ENCODE results near the gene TBX5.

DNA sequence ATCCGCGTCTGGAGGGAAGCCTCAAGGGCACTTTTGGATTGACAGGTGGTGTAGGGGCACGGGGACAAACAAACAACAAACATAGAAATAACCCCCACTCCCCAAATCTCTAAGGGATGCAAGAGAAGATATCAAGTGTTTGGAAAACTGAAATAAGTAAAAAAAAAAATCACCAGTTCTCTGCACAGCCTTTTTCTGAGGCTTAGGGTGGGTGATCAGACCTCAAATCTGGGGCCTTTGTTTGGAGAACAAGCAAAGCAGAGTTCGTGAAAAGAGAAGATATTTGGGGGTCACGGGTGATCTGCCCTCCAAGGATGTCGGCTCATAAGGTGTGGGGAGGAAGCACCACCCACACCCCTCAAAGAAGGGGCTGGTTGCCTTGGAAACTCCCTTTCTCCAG is 10.7 kb downstream of the TBX5 start:
- TF ChIP-seq CTCF (conservative IDR thresholded peaks at IDR 0.05 in 1 of 2, IDR thresholded peaks at IDR 0.05 in 1 of 2; ENCODE audit: low read depth in 1 of 2, low read length in 2 of 2) (no peak), EZH2 (IDR thresholded peaks at IDR 0.05; ENCODE audit: low read length, missing control alignments) (no peak)
